22Rv1 (cell line): ENCODE measurements around the gene WTAP.
"Not testable (repeated sequence)": the region's sequence is repeated elsewhere in the genome, so short reads cannot be mapped to it uniquely, and the experiment has no call there.

Source experiments
- H3K27ac ChIP-seq: fragments of 450-650 bp; 2 replicates; pipeline ENCODE4 v1.5.1; 2017
- CTCF ChIP-seq: fragments of 450-650 bp; IDR thresholded peaks from 2 replicates; pipeline ENCODE4 v1.5.1; 2017; ENCODE audit warnings: mild to moderate bottlenecking
- ZFX ChIP-seq: fragments of 450-650 bp; IDR thresholded peaks from 2 replicates; pipeline ENCODE4 v1.6.1; 2017; ENCODE audit warnings: antibody characterized with exemption, borderline replicate concordance

The WTAP gene

GRCh38 chr6:159739341-159739740, 12.0 kb downstream of the WTAP start:
- H3K27ac ChIP-seq = no peak overlapping the region
- no peak for TF ChIP-seq ZFX
- no peak for TF ChIP-seq CTCF

GRCh38 chr6:159742165-159742564, 14.9 kb downstream of the WTAP start:
- TF ChIP-seq CTCF = no peak

GRCh38 chr6:159745081-159745480, 17.8 kb downstream of the WTAP start:
- TF ChIP-seq CTCF = no peak
- TF ChIP-seq ZFX = no peak
- H3K27ac ChIP-seq = no peak overlapping the region

More at GRCh38 chr6:159742165-159742564, 14.9 kb downstream of the WTAP start:
- no peak overlapping the region for H3K27ac ChIP-seq

GRCh38 chr6:159746759-159747158, 19.5 kb downstream of the WTAP start:
- no peak overlapping the region for H3K27ac ChIP-seq
- TF ChIP-seq ZFX (no peak), CTCF (no peak)

GRCh38 chr6:159748127-159748526, 20.8 kb downstream of the WTAP start:
- not testable (repeated sequence) for H3K27ac ChIP-seq

- peak overlapping the region; percentile 55 for H3K27ac ChIP-seq
- no peak for TF ChIP-seq CTCF
- TF ChIP-seq ZFX = no peak
Measured at GRCh38 chr6:159751448-159751847, 24.1 kb downstream of the WTAP start.

GRCh38 chr6:159753081-159753872, 26.0 kb downstream of the WTAP start:
- no peak for TF ChIP-seq CTCF
- no peak for TF ChIP-seq ZFX
- H3K27ac ChIP-seq = peak overlapping the region; percentile 55

- TF ChIP-seq ZFX = no peak
- no peak for TF ChIP-seq CTCF
- no peak overlapping the region; the same call in 1 of the 2 replicates for H3K27ac ChIP-seq
Measured at GRCh38 chr6:159754401-159754800, 27.1 kb downstream of the WTAP start.
